HepG2 (cell line): ENCODE measurements around the gene UTS2R. TPM values are rescaled to one million over a fixed set of nuclear protein-coding genes. Genes with fewer than 3 reads are reported as not detected.

ENCODE experiments used
- HINFP ChIP-seq: sonication (generic); formaldehyde crosslinking; IDR thresholded peaks from 2 replicates; pipeline ENCODE4 v1.4.0; 2020; ENCODE audit warnings: low read depth, mild to moderate bottlenecking, missing genetic modification reagents
- KLF13 ChIP-seq: sonication (generic); formaldehyde crosslinking; IDR thresholded peaks from 2 replicates; pipeline ENCODE4 v1.4.0; 2020; ENCODE audit warnings: mild to moderate bottlenecking, missing genetic modification reagents
- KLF6 ChIP-seq: IDR thresholded peaks from 2 replicates; pipeline ENCODE4 v1.8.0; 2016; ENCODE audit warnings: missing biosample characterization, missing genetic modification reagents
- KLF9 ChIP-seq: IDR thresholded peaks from 2 replicates; pipeline ENCODE4 v1.6.1; 2016; ENCODE audit warnings: low read depth
- PAX8 ChIP-seq: sonication (generic); formaldehyde crosslinking; IDR thresholded peaks from 2 replicates; pipeline ENCODE4 v1.8.0; 2022; ENCODE audit warnings: mild to moderate bottlenecking, missing genetic modification reagents, borderline replicate concordance
- RFXAP ChIP-seq: sonication (generic); formaldehyde crosslinking; IDR thresholded peaks from 2 replicates; pipeline ENCODE4 v1.4.0; 2020; ENCODE audit warnings: missing genetic modification reagents, borderline replicate concordance
- SIX4 ChIP-seq: sonication (generic); formaldehyde crosslinking; IDR thresholded peaks from 2 replicates; pipeline ENCODE4 v1.4.0; 2020; ENCODE audit warnings: missing genetic modification reagents
- SMYD3 ChIP-seq: sonication (generic); formaldehyde crosslinking; IDR thresholded peaks from 2 replicates; pipeline ENCODE4 v1.8.1; 2023; ENCODE audit warnings: mild to moderate bottlenecking, missing genetic modification reagents
- SNAI1 ChIP-seq: sonication (generic); formaldehyde crosslinking; IDR thresholded peaks from 2 replicates; pipeline ENCODE4 v1.5.0; 2020; ENCODE audit warnings: mild to moderate bottlenecking, missing genetic modification reagents, borderline replicate concordance
- SOX13 ChIP-seq, 3 experiments: fragments of 450-650 bp in 1 of 3; sonication (generic) in 1 of 3; formaldehyde crosslinking in 1 of 3; IDR thresholded peaks in 2 of 3; conservative IDR thresholded peaks in 1 of 3; 2 replicates each; pipeline versions ENCODE4 v1.5.0 to v1.6.1; 2016 to 2020; ENCODE audit warnings: antibody characterized with exemption in 1 of 3, mild to moderate bottlenecking in 1 of 3, missing compliant biosample characterization in 1 of 3, missing genetic modification reagents in 1 of 3, moderate library complexity in 1 of 3
- SRY ChIP-seq: sonication (generic); formaldehyde crosslinking; IDR thresholded peaks from 2 replicates; pipeline ENCODE4 v1.8.0; 2022; ENCODE audit warnings: mild to moderate bottlenecking, missing genetic modification reagents
- TOPORS ChIP-seq: sonication (generic); formaldehyde crosslinking; IDR thresholded peaks from 2 replicates; pipeline ENCODE4 v1.8.0; 2023; ENCODE audit warnings: mild to moderate bottlenecking, missing genetic modification reagents
- TP53 ChIP-seq: sonication (generic); formaldehyde crosslinking; conservative IDR thresholded peaks from 2 replicates; pipeline ENCODE4 v1.4.0; 2020; ENCODE audit warnings: missing genetic modification reagents
- ZBTB8A ChIP-seq: sonication (generic); formaldehyde crosslinking; IDR thresholded peaks from 2 replicates; pipeline ENCODE4 v1.4.0; 2020; ENCODE audit warnings: mild to moderate bottlenecking, low read depth, missing genetic modification reagents, borderline replicate concordance
- ZC3H4 ChIP-seq: sonication (generic); formaldehyde crosslinking; IDR thresholded peaks from 2 replicates; pipeline ENCODE4 v1.4.0; 2020; ENCODE audit warnings: missing genetic modification reagents, borderline replicate concordance
- ZFAT ChIP-seq: sonication (generic); formaldehyde crosslinking; conservative IDR thresholded peaks from 2 replicates; pipeline ENCODE4 v1.8.1; 2023; ENCODE audit warnings: missing genetic modification reagents, inconsistent platforms
- ZNF225 ChIP-seq: sonication (generic); formaldehyde crosslinking; IDR thresholded peaks from 2 replicates; pipeline ENCODE4 v1.4.0; 2020; ENCODE audit warnings: mild to moderate bottlenecking, missing genetic modification reagents
- ZNF33A ChIP-seq: sonication (generic); formaldehyde crosslinking; IDR thresholded peaks from 2 replicates; pipeline ENCODE4 v1.5.1; 2020; ENCODE audit warnings: missing genetic modification reagents, mild to moderate bottlenecking, moderate library complexity, borderline replicate concordance
- ZNF34 ChIP-seq: sonication (generic); formaldehyde crosslinking; IDR thresholded peaks from 2 replicates; pipeline ENCODE4 v1.4.0; 2020; ENCODE audit warnings: mild to moderate bottlenecking, missing genetic modification reagents, borderline replicate concordance
- ZNF446 ChIP-seq: sonication (generic); formaldehyde crosslinking; IDR thresholded peaks from 2 replicates; pipeline ENCODE4 v1.5.0; 2020; ENCODE audit warnings: mild to moderate bottlenecking, missing genetic modification reagents
- ZNF713 ChIP-seq: sonication (generic); formaldehyde crosslinking; IDR thresholded peaks from 2 replicates; pipeline ENCODE4 v1.4.0; 2020; ENCODE audit warnings: mild to moderate bottlenecking, missing genetic modification reagents
- ZNF768 ChIP-seq: sonication (generic); formaldehyde crosslinking; IDR thresholded peaks from 2 replicates; pipeline ENCODE4 v1.4.0; 2020; ENCODE audit warnings: missing genetic modification reagents
- ZNF790 ChIP-seq: sonication (generic); formaldehyde crosslinking; IDR thresholded peaks from 2 replicates; pipeline ENCODE4 v1.8.0; 2022; ENCODE audit warnings: missing genetic modification reagents, mild to moderate bottlenecking, borderline replicate concordance
- ZNF841 ChIP-seq: sonication (generic); formaldehyde crosslinking; IDR thresholded peaks from 2 replicates; pipeline ENCODE4 v1.8.1; 2023; ENCODE audit warnings: missing genetic modification reagents, borderline replicate concordance
- ZNF878 ChIP-seq: sonication (generic); formaldehyde crosslinking; IDR thresholded peaks from 2 replicates; pipeline ENCODE4 v1.8.1; 2023; ENCODE audit warnings: mild to moderate bottlenecking, missing genetic modification reagents, moderate library complexity
- ZSCAN29 ChIP-seq: sonication (generic); formaldehyde crosslinking; conservative IDR thresholded peaks from 2 replicates; pipeline ENCODE4 v1.4.0; 2020; ENCODE audit warnings: mild to moderate bottlenecking, missing genetic modification reagents
- polyA plus RNA-seq, 8 experiments: library from polyadenylated mRNA; depleted of rRNA in 3 of 8; stranded (reverse) in 7 of 8; unstranded in 1 of 8; fragments of >200 nt; fragmentation: Illumina TruSeq in 4 of 8; extraction: Trizol in 4 of 8; gene quantifications; 2 replicates each; pipeline versions ENCODE4 v1.2.1 to v1.2.3, GENCODE V29; 2011 to 2016; ENCODE audit warnings: low read depth in 4 of 8, missing spikeins in 1 of 8, mixed read lengths in 1 of 8; ENCODE audit not compliant: insufficient read depth in 1 of 8
- total RNA-seq, 5 experiments: library from RNA; depleted of rRNA; stranded (reverse); fragments of >200 nt; fragmentation: Illumina TruSeq; extraction: Trizol; gene quantifications; 2 replicates each; pipeline ENCODE4 v1.2.3, GENCODE V29; 2016; ENCODE audit warnings: low read depth in 1 of 5

UTS2R gene
- total and polyA plus RNA-seq, 2 of the 13 experiments (the other 11 are each of a cell fraction or from before 2014, with no cell fraction given), result 0.13 to 0.15 TPM

GRCh38 chr17:82351713-82352488, 19.7 kb upstream of the UTS2R start (continued):
- TF ChIP-seq TOPORS (no peak), ZNF841 (CRISPR knock-in tag) (no peak), ZBTB8A (CRISPR knock-in tag) (no peak), SNAI1 (CRISPR knock-in tag) (0 out of 2 replicates have a peak, but pooled peaks have one; percentile 7), SOX13 (IDR thresholded peaks at IDR 0.05) (no peak), SOX13 (CRISPR knock-in tag; conservative IDR thresholded peaks at IDR 0.05 in 1 of 2, IDR thresholded peaks at IDR 0.05 in 1 of 2) (no peak; a peak in 1 of 4 replicates), ZC3H4 (no peak), ZSCAN29 (CRISPR knock-in tag) (peak; percentile 58; the same call in 1 of the 2 replicates), ZNF768 (CRISPR knock-in tag) (peak; percentile 75; the same call in 1 of the 2 replicates), PAX8 (CRISPR knock-in tag) (0 out of 2 replicates have a peak, but pooled peaks have one; percentile 33), RFXAP (CRISPR knock-in tag) (peak; percentile 99), ZNF790 (CRISPR knock-in tag) (no peak), TP53 (CRISPR knock-in tag) (0 out of 2 replicates have a peak, but pooled peaks have one; percentile 46), ZNF34 (CRISPR knock-in tag) (no peak), SRY (CRISPR knock-in tag) (no peak), ZFAT (CRISPR knock-in tag) (no peak), ZNF446 (CRISPR knock-in tag) (no peak), ZNF33A (no peak), ZNF878 (no peak), KLF6 (CRISPR knock-in tag) (no peak), SMYD3 (CRISPR knock-in tag) (no peak), KLF9 (CRISPR knock-in tag) (no peak), KLF13 (CRISPR knock-in tag) (no peak), ZNF225 (peak; percentile 24; the same call in 1 of the 2 replicates), SIX4 (CRISPR knock-in tag) (no peak), HINFP (CRISPR knock-in tag) (peak; percentile 73; the same call in 1 of the 2 replicates), ZNF713 (CRISPR knock-in tag) (0 out of 2 replicates have a peak, but pooled peaks have one; percentile 68)
